CD4-positive, CD25-positive, alpha-beta regulatory T cell (primary cell): Measurements from ENCODE around the gene AOAH. TPM values are rescaled to one million over a fixed set of nuclear protein-coding genes. Genes with fewer than 3 reads are reported as not detected.
"Not testable (repeated sequence)": the region's sequence is repeated elsewhere in the genome, so short reads cannot be mapped to it uniquely, and the experiment has no call there.

ENCODE experiments used
- ATAC-seq, 2 donors: fragments of 150-1000 bp; cut with Tn5 transposase; one replicate each; pipeline ENCODE4 v1.10.0; 2021; ENCODE audit warnings: low read depth in 2 of 2, moderate number of reproducible peaks in 2 of 2, moderate library complexity in 1 of 2
- DNase-seq, 3 donors: peaks; one replicate each; pipeline versions ENCODE4 v3.0.0 to v3.0.0-alpha.2; 2012 to 2022; ENCODE audit warnings: mixed read lengths in 1 of 3
- H3K27ac ChIP-seq: one replicate; pipeline ENCODE4 v1.7.0; 2013; ENCODE audit warnings: mild to moderate bottlenecking, low read length; ENCODE audit not compliant: insufficient read depth, poor library complexity, severe bottlenecking
- H3K27me3 ChIP-seq: one replicate; pipeline ENCODE4 v1.7.0; 2013; ENCODE audit warnings: low read length; ENCODE audit not compliant: control insufficient read depth, insufficient read depth
- H3K36me3 ChIP-seq: one replicate; pipeline ENCODE4 v1.7.0; 2013; ENCODE audit warnings: mild to moderate bottlenecking, low read length, moderate library complexity; ENCODE audit not compliant: control insufficient read depth, insufficient read depth
- H3K4me1 ChIP-seq: 2 replicates; pipeline ENCODE4 v1.7.0; 2013; ENCODE audit warnings: mild to moderate bottlenecking, low read length; ENCODE audit not compliant: insufficient read depth, control insufficient read depth, poor library complexity, severe bottlenecking
- H3K4me3 ChIP-seq: one replicate; pipeline ENCODE4 v1.7.0; 2013; ENCODE audit warnings: low read depth, mild to moderate bottlenecking, low read length, moderate library complexity
- H3K9me3 ChIP-seq, 2 experiments: 1 replicate in 1 of 2; 2 replicates in 1 of 2; pipeline ENCODE4 v1.7.0; 2013; ENCODE audit warnings: low read length in 2 of 2, mild to moderate bottlenecking in 1 of 2, moderate library complexity in 1 of 2; ENCODE audit not compliant: control insufficient read depth in 2 of 2
- H3K27ac Mint-ChIP-seq, 3 donors: one replicate each; pipeline ENCODE4 v1.8.0; 2020 to 2022; ENCODE audit warnings: mild to moderate bottlenecking in 3 of 3, mixed read lengths in 3 of 3, moderate library complexity in 2 of 3
- H3K27me3 Mint-ChIP-seq: one replicate; pipeline ENCODE4 v1.8.0; 2022; ENCODE audit warnings: mild to moderate bottlenecking, mixed read lengths
- H3K36me3 Mint-ChIP-seq: one replicate; pipeline ENCODE4 v1.8.0; 2020; ENCODE audit warnings: mixed read lengths
- H3K4me1 Mint-ChIP-seq, 4 donors: one replicate each; pipeline ENCODE4 v1.8.0; 2020 to 2022; ENCODE audit warnings: mixed read lengths in 4 of 4, mild to moderate bottlenecking in 1 of 4
- H3K4me3 Mint-ChIP-seq, 4 donors: one replicate each; pipeline ENCODE4 v1.8.0; 2020 to 2022; ENCODE audit warnings: mild to moderate bottlenecking in 4 of 4, mixed read lengths in 4 of 4, moderate library complexity in 3 of 4
- H3K9me3 Mint-ChIP-seq, 7 donors: one replicate each; pipeline ENCODE4 v1.8.0; 2020 to 2022; ENCODE audit warnings: mixed read lengths in 7 of 7, mild to moderate bottlenecking in 3 of 7, moderate library complexity in 2 of 7
- polyA plus RNA-seq, 4 donors: library from polyadenylated mRNA; unstranded; fragments of 300-500 nt; fragmentation: Illumina TruSeq; gene quantifications; one replicate each; pipeline ENCODE4 v1.2.3, GENCODE V29; 2021
- total RNA-seq: library from RNA; stranded (reverse); gene quantifications from one replicate; pipeline ENCODE4 v1.2.3, GENCODE V29; 2022

Gene AOAH
- total and polyA plus RNA-seq, 5 donors from 2014 or later, result 0.46 to 5.7 (median 1.5) TPM

- H3K27me3 Mint-ChIP-seq, result peaks cover 10% of the 10 kb centered on the region
- Histone ChIP-seq H3K27me3 (peaks cover 2% of the 10 kb centered on the region), H3K36me3 (no peaks in the 10 kb centered on the region), H3K4me1 (no peaks in the 10 kb centered on the region), H3K9me3 (no peaks in the 10 kb centered on the region), H3K27ac (no peak overlapping the region), H3K4me3 (no peak overlapping the region)
- peak in 1 of 2 donors; percentile 22 for ATAC-seq
- no peaks in the 10 kb centered on the region for H3K36me3 Mint-ChIP-seq
- peaks cover 0 to 5% (median 0%) of the 10 kb centered on the region in 7 donors for H3K9me3 Mint-ChIP-seq
- DNase-seq, result no peak
- peak overlapping the region in 1 of 3 donors; percentile 18 for H3K27ac Mint-ChIP-seq
- H3K4me3 Mint-ChIP-seq, result no peak overlapping the region
- peaks cover 0 to 3% (median 0%) of the 10 kb centered on the region in 4 donors for H3K4me1 Mint-ChIP-seq
These were observed 249.8 kb downstream of the AOAH start for GRCh38 chr7:36474283-36475010.

DNA sequence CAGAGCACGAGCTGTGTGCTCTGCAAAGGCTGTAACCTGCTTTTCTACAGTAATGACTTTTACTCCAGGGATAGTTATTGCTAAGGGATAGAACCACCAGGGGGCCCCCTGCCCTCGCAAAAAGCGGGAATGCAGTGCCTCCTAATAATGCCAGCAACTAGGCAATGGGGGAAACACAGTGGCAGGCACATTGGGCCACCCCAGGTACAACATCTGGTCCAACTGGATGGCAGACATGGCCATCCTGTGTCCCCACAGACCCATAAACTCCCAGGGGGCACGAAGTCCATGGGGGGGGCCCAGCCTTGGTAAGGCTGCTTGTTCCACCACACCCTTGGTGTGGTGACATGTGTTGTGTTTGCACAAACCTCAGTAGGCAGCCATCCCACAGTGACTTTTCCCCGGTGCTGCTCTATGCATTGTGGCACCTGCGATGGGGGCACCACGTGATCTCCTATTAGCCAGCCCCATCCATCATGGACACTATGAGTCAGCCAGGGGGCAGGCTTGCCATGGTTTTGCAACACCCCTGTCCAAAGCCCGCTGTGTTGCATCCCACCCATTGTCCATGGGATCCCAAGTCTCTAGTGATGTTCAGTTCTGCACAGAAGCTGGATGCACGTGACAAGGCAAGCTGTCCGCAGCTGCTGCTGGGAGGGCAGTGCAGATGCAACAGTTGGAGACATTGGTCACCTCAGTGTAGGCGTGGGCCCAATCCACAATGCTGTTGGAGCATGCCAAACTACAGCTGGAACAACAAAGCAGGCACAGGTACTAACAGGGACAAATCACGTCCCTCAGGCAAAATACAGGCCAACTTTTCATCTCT, 250.6 kb downstream of the AOAH start:
- Histone ChIP-seq H3K4me3 (no peak overlapping the region), H3K4me1 (no peaks in the 10 kb centered on the region), H3K9me3 (no peaks in the 10 kb centered on the region), H3K27me3 (no peaks in the 10 kb centered on the region), H3K36me3 (no peaks in the 10 kb centered on the region), H3K27ac (no peak overlapping the region)
- H3K27me3 Mint-ChIP-seq, result peaks cover 7% of the 10 kb centered on the region
- no peaks in the 10 kb centered on the region for H3K9me3 Mint-ChIP-seq
- H3K4me1 Mint-ChIP-seq, result peaks cover 0 to 3% (median 0%) of the 10 kb centered on the region in 4 donors
- H3K36me3 Mint-ChIP-seq, result no peaks in the 10 kb centered on the region
- no peak overlapping the region for H3K4me3 Mint-ChIP-seq
- ATAC-seq, result no peak
- peak in 1 of 3 donors; percentile 26 for DNase-seq
- H3K27ac Mint-ChIP-seq, result peak overlapping the region in 2 of 3 donors; percentile 18 to 28

DNA sequence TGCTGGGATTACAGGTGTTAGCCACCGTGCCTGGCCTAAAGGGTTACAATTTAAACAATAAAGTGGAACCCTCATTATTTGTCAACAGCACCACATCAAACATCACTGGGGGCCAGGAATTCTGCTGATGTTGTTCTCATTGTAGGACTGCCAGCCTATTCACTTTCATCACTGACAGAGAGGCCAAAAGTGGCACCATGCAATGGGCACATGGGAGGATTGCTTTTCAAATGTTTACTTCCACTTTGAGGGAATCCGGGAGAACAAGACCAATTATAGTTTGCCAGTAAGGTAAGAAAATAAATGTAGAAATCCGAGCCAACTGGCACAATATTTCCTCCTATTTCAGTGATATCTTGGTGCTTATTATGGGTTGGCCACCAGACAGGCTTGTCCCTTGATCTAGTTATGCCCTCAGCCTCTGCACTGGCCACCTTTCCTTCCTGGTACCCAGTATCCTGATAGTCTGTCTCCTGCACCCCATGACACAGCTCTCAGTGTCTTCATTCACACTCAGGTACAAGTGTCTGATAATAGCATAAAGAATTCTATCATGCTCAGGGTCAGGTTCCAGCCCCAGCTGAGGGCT, 252.1 kb downstream of the AOAH start:
- no peak for ATAC-seq
- H3K27me3 Mint-ChIP-seq, result peaks cover 7% of the 10 kb centered on the region
- H3K4me1 ChIP-seq, result no peaks in the 10 kb centered on the region

DNA sequence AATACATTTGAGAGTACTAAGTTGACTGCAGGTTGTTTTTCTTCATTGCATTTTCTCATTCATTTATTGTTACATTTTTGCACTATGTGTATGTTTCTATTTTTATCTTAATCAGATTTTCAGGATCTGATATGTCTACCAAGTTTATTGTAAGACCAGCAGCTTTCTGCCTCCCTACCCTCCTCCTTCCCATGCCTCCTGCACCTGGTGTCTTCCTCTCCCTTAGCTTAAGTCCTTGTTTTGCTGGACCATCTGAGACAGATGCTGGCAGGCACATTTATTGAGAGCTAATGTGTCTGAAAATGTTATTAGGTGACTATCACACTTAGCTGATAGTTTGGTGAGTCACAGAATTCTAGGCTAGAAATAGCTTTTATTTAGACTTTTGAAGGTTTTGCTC, 255.1 kb downstream of the AOAH start:
- H3K27ac ChIP-seq, result no peak overlapping the region
- H3K4me3 ChIP-seq, result no peak overlapping the region
- ATAC-seq (no peak), DNase-seq (no peak)
- Mint-ChIP-seq H3K4me1 (no peaks in the 10 kb centered on the region), H3K9me3 (peaks cover 0 to 1% (median 0%) of the 10 kb centered on the region in 7 donors), H3K4me3 (no peak overlapping the region), H3K27ac (no peak overlapping the region), H3K36me3 (no peaks in the 10 kb centered on the region), H3K27me3 (peaks cover 14% of the 10 kb centered on the region)
- H3K36me3 ChIP-seq, result no peaks in the 10 kb centered on the region
- no peaks in the 10 kb centered on the region for H3K9me3 ChIP-seq
- no peaks in the 10 kb centered on the region for H3K4me1 ChIP-seq
- no peaks in the 10 kb centered on the region for H3K27me3 ChIP-seq

More for the DNA sequence above, 252.1 kb downstream of the AOAH start:
- Histone ChIP-seq H3K4me3 (no peak overlapping the region), H3K27me3 (no peaks in the 10 kb centered on the region), H3K36me3 (no peaks in the 10 kb centered on the region), H3K9me3 (no peaks in the 10 kb centered on the region), H3K27ac (no peak overlapping the region)
- no peaks in the 10 kb centered on the region for H3K9me3 Mint-ChIP-seq
- H3K4me1 Mint-ChIP-seq, result peaks cover 0 to 3% (median 0%) of the 10 kb centered on the region in 4 donors
- no peak overlapping the region for H3K27ac Mint-ChIP-seq
- H3K4me3 Mint-ChIP-seq, result no peak overlapping the region
- DNase-seq, result no peak
- no peaks in the 10 kb centered on the region for H3K36me3 Mint-ChIP-seq

- Mint-ChIP-seq H3K27me3 (peaks cover 14% of the 10 kb centered on the region), H3K27ac (no peak overlapping the region), H3K4me1 (no peaks in the 10 kb centered on the region), H3K4me3 (no peak overlapping the region), H3K36me3 (no peaks in the 10 kb centered on the region), H3K9me3 (peaks cover 0 to 1% (median 0%) of the 10 kb centered on the region in 7 donors)
- no peaks in the 10 kb centered on the region for H3K36me3 ChIP-seq
- no peaks in the 10 kb centered on the region for H3K27me3 ChIP-seq
- H3K27ac ChIP-seq, result no peak overlapping the region
- no peaks in the 10 kb centered on the region for H3K4me1 ChIP-seq
- DNase-seq, result no peak
- no peak overlapping the region for H3K4me3 ChIP-seq
- no peak for ATAC-seq
- no peaks in the 10 kb centered on the region for H3K9me3 ChIP-seq
These were observed 255.8 kb downstream of the AOAH start for GRCh38 chr7:36468370-36469101.

GRCh38 chr7:36466001-36466400, 258.3 kb downstream of the AOAH start:
- H3K4me1 ChIP-seq, H3K4me3 ChIP-seq, H3K27ac ChIP-seq, H3K4me1 Mint-ChIP-seq, H3K36me3 ChIP-seq, H3K36me3 Mint-ChIP-seq, H3K9me3 Mint-ChIP-seq, H3K27me3 ChIP-seq, DNase-seq, H3K27ac Mint-ChIP-seq, H3K4me3 Mint-ChIP-seq, H3K9me3 ChIP-seq, ATAC-seq: not testable (repeated sequence)
- peaks cover 19% of the 10 kb centered on the region for H3K27me3 Mint-ChIP-seq

- H3K9me3 Mint-ChIP-seq, result peaks cover 0 to 1% (median 0%) of the 10 kb centered on the region in 7 donors
- H3K4me3 Mint-ChIP-seq, result no peak overlapping the region
- H3K36me3 Mint-ChIP-seq, result no peaks in the 10 kb centered on the region
These were observed 260.0 kb downstream of the AOAH start for GRCh38 chr7:36464271-36464670.

More at GRCh38 chr7:36464271-36464670, 260.0 kb downstream of the AOAH start:
- Histone ChIP-seq H3K9me3 (no peaks in the 10 kb centered on the region), H3K4me1 (no peaks in the 10 kb centered on the region), H3K27me3 (no peaks in the 10 kb centered on the region), H3K4me3 (no peak overlapping the region), H3K36me3 (no peaks in the 10 kb centered on the region), H3K27ac (no peak overlapping the region)
- no peak for DNase-seq
- no peaks in the 10 kb centered on the region for H3K4me1 Mint-ChIP-seq
- ATAC-seq, result no peak
- peaks cover 13% of the 10 kb centered on the region for H3K27me3 Mint-ChIP-seq
- H3K27ac Mint-ChIP-seq, result no peak overlapping the region
